GM18502 (cell line): Measurements from ENCODE around the gene HOMER2.

Source experiments
- ATAC-seq: cut with Tn5 transposase; IDR thresholded peaks from one replicate; pipeline ENCODE4 v1.9.1; 2021; ENCODE audit warnings: mild to moderate bottlenecking; ENCODE audit not compliant: unreplicated experiment, poor library complexity

The HOMER2 gene

GRCh38 chr15:82809308-82810060 is 143.0 kb downstream of the HOMER2 start, which contains the start of gene WHAMM:
TSS of gene WHAMM (plus strand) at chr15:82809628. CDS start at chr15:82809727, 99 bp downstream.
- ATAC-seq: peak; percentile 85

GRCh38 chr15:82808634-82809041 is 143.9 kb downstream of the HOMER2 start:
- no peak for ATAC-seq

- no peak for ATAC-seq
These were observed 144.4 kb downstream of the HOMER2 start for GRCh38 chr15:82807920-82808633.

GRCh38 chr15:82805994-82806406 is 146.5 kb downstream of the HOMER2 start, which contains the start of gene FSD2:
TSS of gene FSD2 (minus strand) at chr15:82806069. CDS start at chr15:82787390, 18,679 bp downstream.
- peak; percentile 61 for ATAC-seq

- no peak for ATAC-seq
These were observed 148.0 kb downstream of the HOMER2 start for GRCh38 chr15:82804575-82804949.

- no peak for ATAC-seq
These were observed 148.5 kb downstream of the HOMER2 start for GRCh38 chr15:82803793-82804574.

GRCh38 chr15:82802497-82802896 is 150.0 kb downstream of the HOMER2 start:
- ATAC-seq: no peak

- no peak for ATAC-seq
These were observed 153.2 kb downstream of the HOMER2 start for GRCh38 chr15:82799183-82799841.
